Testis (tissue), 2 donors: ENCODE results near the gene DPF1.

Experiments
- POLR2A ChIP-seq: fragments of 450-650 bp; IDR thresholded peaks from one replicate; pipeline ENCODE4 v1.6.1; 2017; ENCODE audit warnings: antibody characterized with exemption, mild to moderate bottlenecking, moderate library complexity
- TF ChIP-seq, protein P1 (sequence below), 3 experiments: fragments of 450-650 bp in 2 of 3; fragments of 200-600 bp in 1 of 3; sonication (generic) in 1 of 3; IDR thresholded peaks; one replicate each; pipeline ENCODE4 v1.5.1; 2016 to 2019; ENCODE audit warnings: antibody characterized with exemption in 3 of 3, mild to moderate bottlenecking in 2 of 3, moderate library complexity in 1 of 3

GRCh38 chr19:38270587-38271167, 46.7 kb upstream of the DPF1 start:
- TF ChIP-seq, protein P1, sequence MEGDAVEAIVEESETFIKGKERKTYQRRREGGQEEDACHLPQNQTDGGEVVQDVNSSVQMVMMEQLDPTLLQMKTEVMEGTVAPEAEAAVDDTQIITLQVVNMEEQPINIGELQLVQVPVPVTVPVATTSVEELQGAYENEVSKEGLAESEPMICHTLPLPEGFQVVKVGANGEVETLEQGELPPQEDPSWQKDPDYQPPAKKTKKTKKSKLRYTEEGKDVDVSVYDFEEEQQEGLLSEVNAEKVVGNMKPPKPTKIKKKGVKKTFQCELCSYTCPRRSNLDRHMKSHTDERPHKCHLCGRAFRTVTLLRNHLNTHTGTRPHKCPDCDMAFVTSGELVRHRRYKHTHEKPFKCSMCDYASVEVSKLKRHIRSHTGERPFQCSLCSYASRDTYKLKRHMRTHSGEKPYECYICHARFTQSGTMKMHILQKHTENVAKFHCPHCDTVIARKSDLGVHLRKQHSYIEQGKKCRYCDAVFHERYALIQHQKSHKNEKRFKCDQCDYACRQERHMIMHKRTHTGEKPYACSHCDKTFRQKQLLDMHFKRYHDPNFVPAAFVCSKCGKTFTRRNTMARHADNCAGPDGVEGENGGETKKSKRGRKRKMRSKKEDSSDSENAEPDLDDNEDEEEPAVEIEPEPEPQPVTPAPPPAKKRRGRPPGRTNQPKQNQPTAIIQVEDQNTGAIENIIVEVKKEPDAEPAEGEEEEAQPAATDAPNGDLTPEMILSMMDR (IDR thresholded peaks at IDR 0.05): no peak
- TF ChIP-seq POLR2A: no peak
